Fibroblast of skin of scalp (primary cell): ENCODE results near the gene HSD17B11.
"Not testable (repeated sequence)": the region's sequence is repeated elsewhere in the genome, so short reads cannot be mapped to it uniquely, and the experiment has no call there.

Experiments used
- DNase-seq: peaks from one replicate; pipeline ENCODE4 v3.0.0-alpha.2; 2013

The HSD17B11 gene

GRCh38 chr4:87356832-87357526, 34.0 kb downstream of the HSD17B11 start:
- DNase-seq = no peak

- DNase-seq = peak; percentile 37
Observed at GRCh38 chr4:87354168-87355102, 36.6 kb downstream of the HSD17B11 start.

- peak; percentile 57 for DNase-seq
Observed at GRCh38 chr4:87353592-87353991, 37.4 kb downstream of the HSD17B11 start.

DNA sequence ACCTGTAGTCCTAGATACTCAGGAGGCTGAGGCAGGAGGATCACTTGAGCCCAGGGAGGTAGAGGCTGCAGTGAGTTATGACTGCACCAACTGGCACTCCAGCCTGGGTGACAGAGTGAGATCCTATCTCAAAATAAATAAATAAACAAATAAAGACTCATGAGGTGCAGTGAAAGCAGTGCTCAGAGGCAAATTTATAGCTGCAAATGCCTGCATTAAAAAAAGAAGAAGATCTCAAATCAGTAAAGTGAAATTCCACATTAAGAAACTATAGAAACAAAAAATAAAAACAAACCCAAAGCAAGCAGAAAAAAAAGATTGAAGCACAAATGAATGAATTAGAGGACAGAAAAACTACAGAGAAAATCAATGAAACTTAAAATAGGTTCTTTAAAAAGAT, 45.8 kb downstream of the HSD17B11 start:
- no peak for DNase-seq

DNA sequence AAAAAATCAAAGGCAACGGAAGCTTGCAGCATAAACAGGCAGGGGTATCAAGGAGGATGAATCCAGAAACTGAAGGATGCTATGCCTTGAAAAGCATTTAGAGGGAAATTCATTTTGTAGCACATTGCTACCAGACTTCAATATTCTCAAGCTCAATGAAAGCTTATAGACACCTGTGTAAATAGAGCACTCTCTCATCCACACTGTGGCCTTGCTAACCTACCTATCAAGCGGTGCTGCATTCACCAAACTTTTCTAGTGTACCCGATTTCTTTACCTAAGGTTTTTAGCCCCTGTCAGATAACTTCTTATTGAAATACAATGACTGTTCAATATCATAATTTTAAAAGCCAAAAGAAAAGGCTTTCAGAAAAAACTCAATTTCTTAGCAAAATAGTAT, 48.1 kb downstream of the HSD17B11 start:
- DNase-seq = no peak

DNA sequence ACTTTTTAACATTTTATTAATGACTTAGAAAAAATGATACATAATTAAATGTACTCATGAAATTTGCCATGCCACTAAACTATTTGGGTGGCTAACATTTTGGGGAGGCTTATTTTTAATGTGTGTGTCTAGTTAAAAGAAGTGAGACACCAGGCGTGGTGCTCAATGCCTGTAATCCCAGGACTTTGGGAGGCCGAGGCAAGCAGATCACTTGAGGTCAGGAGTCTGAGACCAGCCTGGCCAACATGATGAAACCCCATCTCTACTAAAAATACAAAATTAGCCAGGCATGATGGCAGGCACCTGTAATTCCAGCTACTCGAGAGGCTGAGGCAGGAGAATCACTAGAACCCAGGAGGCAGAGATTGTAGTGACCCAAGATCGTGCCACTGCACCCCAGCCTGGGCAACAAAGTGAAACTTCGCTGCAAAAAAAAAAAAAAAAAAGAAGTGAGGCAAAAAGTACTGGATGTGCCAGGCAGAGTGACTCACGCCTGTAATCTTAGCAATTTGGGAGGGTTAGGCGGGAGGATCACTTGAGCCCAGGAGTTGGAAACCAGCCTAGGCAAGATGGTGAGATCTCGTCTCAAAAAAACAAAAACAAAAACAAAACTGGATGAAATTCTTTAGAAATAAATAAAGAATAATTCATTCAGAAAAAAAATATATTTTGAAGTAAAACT, 48.9 kb downstream of the HSD17B11 start:
- not testable (repeated sequence) for DNase-seq

DNA sequence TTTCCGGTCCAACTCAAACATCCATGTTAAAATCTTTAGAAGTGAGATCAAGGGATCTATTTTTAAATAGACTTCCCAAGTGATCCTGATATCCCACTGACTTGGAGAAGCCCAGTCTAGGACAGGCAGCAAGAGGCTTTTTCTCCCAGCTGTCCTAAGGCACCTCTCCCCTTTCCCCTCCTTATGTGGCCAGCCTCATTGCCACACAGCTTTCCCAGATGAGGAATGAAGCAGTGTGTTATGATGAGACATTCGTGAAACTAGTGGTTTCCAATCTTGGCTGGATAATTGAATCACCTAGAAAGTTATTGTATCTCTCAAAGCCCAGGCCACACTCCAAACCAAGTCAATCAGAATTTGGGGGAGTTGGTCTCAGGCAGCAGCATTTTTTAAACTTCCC, 51.5 kb downstream of the HSD17B11 start:
- no peak for DNase-seq

DNA sequence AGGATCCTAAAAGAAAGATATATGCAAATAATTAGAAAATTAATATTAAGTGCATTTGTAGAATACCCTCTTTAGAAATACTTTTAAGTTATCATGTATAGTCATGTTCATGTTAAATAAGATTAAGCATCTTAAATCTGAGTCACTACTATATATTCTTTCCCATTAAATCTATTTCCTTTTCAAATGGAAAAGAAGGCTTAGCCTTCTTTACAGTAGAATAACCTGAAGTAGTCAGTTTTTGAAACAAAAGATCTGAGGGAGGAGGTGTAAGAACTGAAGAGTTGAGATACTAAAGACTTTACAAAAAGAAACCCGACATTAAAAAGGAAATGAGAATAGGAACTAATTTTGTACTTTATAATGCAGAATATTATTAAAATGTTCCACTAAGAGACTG, 53.6 kb downstream of the HSD17B11 start:
- DNase-seq = no peak

GRCh38 chr4:87333267-87333666, 57.7 kb downstream of the HSD17B11 start:
- DNase-seq = no peak

DNA sequence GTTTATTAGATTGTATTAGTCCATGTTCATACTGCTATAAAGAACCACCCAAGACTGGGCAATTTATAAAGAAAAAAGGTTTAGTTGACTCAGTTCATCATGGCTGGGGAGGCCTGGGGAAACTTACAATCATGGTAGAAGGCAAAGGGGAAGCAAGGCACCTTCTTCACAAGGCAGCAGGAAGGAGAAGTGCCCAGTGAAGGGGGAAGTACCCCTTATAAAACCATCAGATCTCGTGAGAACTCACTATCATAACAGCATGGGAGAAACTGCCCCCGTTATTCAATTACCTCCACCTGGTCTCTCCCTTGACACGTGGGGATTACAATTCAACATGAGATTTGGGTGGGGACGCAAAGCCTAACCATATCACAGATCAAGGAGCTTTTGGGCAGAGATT, 60.2 kb downstream of the HSD17B11 start:
- no peak for DNase-seq

GRCh38 chr4:87327136-87327535, 63.9 kb downstream of the HSD17B11 start:
- no peak for DNase-seq

GRCh38 chr4:87326460-87326859, 64.5 kb downstream of the HSD17B11 start:
- DNase-seq = no peak

- DNase-seq = no peak
Observed at GRCh38 chr4:87322754-87323153, 68.2 kb downstream of the HSD17B11 start, which contains the start of gene HSD17B13. Gene HSD17B13 (minus strand): TSS chr4:87322882. CDS start chr4:87322841, 41 bp downstream.

GRCh38 chr4:87321888-87322287, 69.1 kb downstream of the HSD17B11 start:
- DNase-seq = no peak

GRCh38 chr4:87317527-87317926, 73.5 kb downstream of the HSD17B11 start:
- no peak for DNase-seq

- no peak for DNase-seq
Observed at GRCh38 chr4:87316961-87317360, 74.0 kb downstream of the HSD17B11 start.

DNA sequence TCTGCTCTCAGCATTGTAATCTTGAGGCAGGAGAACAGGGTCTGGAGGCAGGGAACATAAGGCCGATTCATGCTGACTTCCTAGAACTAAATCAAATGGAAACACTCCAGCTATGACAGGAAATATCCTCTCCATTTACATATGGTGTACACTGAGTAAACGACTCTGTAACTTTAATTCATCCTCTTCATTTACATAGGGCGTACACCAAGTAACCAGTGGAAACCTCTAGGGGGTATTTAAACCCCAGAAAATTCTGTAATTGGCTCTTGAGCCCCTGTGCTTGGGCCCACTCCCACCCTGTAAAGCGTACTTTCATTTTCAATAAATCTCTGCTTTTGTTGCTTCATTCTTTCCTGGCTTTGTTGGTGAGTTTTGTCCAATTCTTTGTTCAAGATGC, 76.0 kb downstream of the HSD17B11 start:
- DNase-seq = not testable (repeated sequence)

DNA sequence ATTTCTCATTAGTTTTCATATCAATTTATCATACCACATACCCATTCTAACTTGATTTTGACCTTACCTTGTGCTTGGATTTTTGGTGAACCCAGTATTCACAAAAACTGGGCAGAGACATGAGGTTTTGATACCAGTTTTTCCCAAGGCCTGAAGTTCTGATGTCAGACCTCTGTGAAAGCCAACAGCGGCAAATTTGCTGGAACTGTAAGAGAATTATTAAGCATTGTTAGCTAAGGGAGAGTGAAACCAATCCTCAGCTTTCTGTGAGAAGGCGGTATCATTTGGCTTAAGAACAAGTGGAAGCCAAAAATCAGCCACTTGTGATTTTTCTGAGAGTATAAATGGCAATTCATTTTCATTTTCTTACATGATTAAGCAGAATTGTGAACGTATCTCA, 77.2 kb downstream of the HSD17B11 start:
- no peak for DNase-seq

DNA sequence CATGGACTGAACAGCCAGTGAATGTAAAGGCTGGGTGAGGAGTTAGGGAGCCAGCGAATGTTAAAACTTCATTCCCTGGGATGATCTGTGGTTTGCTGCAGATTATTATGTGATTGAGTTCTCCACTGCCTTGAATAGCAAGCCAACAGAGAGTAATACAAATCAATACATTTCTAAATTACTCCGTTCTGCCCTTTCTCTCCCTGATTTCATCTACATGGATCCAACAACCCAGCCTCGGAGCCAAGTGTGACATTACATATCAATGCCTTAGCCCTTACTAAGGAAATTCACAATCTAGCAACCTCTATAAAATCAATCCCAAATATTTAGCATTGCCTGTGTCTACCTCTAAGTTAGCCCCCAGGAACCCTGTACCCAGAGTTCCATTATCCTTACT, 79.3 kb downstream of the HSD17B11 start:
- no peak for DNase-seq

DNA sequence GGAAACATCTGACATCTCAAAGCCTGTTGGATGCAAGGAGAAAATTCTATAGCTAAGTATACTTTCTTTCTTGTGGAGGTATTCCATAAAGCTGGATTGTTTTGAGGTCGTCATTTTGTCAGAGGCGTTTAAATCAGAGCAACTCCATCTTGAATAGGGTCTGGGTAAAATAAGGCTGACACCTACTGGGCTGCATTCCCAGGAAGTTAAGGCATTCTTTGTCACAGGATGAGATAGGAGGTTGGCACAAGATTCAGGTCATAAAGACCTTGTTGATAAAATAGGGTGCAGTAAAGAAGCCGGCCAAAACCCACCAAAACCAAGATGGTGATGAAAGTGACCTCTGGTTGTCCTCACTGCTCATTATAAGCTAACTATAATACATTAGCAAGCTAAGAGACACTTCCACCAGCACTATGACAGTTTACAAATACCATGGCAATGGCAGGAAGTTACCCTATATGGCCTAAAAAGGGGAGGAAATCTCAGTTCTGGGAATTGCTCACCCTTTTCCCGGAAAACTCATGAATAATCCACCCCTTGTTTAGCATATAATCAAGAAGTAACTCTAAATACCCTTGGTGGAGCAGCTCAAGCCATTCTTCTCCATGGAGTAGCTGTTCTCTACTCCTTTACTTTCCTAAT, 80.2 kb downstream of the HSD17B11 start:
- peak; percentile 4 for DNase-seq

DNA sequence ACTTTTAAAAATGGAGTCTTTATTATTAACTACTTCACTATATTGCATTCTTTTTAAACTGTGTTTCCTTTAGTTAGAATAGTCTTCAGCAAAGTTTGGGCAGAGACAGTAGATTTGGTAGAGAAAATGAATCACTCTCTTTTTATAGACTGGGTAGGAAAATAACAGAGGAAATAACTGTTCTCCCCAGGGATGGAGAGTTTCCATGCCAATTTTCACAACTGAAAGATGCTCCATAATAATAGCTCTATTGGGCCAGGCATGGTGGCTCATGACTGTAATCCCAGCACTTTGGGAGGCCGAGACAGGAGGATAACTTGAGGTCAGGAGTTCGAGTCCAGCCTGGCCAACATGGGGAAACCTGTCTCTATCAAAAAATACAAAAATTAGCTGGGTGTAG, 81.4 kb downstream of the HSD17B11 start:
- DNase-seq = peak; percentile 82

- DNase-seq = no peak
Observed at GRCh38 chr4:87306056-87306455, 84.9 kb downstream of the HSD17B11 start.

GRCh38 chr4:87305562-87305961, 85.4 kb downstream of the HSD17B11 start:
- DNase-seq = no peak
